Measurements from ENCODE around the gene PDIA2.

DNA sequence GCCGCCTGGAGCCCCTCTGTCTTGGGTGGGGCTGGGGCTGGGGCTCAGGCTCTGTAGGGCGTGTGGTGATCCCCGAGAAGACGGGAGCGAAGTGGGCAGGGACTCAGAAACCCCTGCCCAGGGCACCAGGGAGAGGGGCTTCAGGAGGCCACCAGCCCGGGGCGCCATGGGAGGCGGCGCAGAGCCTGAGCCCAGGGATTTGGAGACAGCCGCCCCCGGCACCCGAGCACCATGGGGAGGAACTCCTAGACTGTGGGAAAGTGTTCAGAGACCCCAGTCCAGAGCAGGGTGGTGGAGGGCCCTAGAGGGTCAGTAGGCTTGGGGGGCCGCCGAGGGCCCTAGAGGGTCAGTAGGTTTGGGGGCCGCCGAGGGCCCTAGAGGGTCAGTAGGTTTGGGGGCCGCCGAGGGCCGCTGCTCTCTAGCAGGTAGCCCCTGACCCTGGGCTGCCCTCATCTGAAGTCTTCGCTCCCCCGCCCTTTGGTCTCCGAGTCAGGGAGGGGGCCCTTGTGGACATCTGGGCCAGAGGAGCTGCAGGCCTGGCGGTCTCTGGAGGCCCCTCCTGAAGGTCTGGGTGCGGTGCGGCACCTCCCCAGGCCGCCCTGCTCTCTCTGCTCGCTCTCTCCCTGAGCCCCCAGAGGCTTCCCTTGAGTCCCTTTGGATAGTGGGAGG, 1.8 kb upstream of the PDIA2 start:
- TF ChIP-seq, protein P1, sequence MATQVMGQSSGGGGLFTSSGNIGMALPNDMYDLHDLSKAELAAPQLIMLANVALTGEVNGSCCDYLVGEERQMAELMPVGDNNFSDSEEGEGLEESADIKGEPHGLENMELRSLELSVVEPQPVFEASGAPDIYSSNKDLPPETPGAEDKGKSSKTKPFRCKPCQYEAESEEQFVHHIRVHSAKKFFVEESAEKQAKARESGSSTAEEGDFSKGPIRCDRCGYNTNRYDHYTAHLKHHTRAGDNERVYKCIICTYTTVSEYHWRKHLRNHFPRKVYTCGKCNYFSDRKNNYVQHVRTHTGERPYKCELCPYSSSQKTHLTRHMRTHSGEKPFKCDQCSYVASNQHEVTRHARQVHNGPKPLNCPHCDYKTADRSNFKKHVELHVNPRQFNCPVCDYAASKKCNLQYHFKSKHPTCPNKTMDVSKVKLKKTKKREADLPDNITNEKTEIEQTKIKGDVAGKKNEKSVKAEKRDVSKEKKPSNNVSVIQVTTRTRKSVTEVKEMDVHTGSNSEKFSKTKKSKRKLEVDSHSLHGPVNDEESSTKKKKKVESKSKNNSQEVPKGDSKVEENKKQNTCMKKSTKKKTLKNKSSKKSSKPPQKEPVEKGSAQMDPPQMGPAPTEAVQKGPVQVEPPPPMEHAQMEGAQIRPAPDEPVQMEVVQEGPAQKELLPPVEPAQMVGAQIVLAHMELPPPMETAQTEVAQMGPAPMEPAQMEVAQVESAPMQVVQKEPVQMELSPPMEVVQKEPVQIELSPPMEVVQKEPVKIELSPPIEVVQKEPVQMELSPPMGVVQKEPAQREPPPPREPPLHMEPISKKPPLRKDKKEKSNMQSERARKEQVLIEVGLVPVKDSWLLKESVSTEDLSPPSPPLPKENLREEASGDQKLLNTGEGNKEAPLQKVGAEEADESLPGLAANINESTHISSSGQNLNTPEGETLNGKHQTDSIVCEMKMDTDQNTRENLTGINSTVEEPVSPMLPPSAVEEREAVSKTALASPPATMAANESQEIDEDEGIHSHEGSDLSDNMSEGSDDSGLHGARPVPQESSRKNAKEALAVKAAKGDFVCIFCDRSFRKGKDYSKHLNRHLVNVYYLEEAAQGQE (IDR thresholded peaks at IDR 0.05; ENCODE audit: low read depth) = no peak
- TF ChIP-seq RAD21 (IDR thresholded peaks at IDR 0.05; ENCODE audit: low read depth) = no peak
- TF ChIP-seq CEBPB (IDR thresholded peaks at IDR 0.05) = no peak
